Epithelial cell of esophagus (primary cell): Measurements from ENCODE around the gene LVRN.
"Not testable (repeated sequence)": the region's sequence is repeated elsewhere in the genome, so short reads cannot be mapped to it uniquely, and the experiment has no call there.

Experiments used
- DNase-seq: peaks from one replicate; pipeline ENCODE4 v3.0.0; 2010; ENCODE audit warnings: low read depth
- H3K4me3 ChIP-seq: 2 replicates; pipeline ENCODE4 v1.5.1; 2011; ENCODE audit warnings: mild to moderate bottlenecking, low read length, control low read depth
- TF ChIP-seq, protein P1 (sequence below): IDR thresholded peaks from 2 replicates; pipeline ENCODE4 v1.5.1; 2011; ENCODE audit warnings: low read depth, mild to moderate bottlenecking, low read length, control low read depth, inconsistent platforms; ENCODE audit not compliant: insufficient read depth; ENCODE audit errors: missing control alignments

LVRN gene

GRCh38 chr5:115962239-115962564 lies at the start of gene LVRN:
TSS of gene LVRN (plus strand) at chr5:115962475. CDS start at chr5:115962618, 143 bp downstream.
- TF ChIP-seq, protein P1, sequence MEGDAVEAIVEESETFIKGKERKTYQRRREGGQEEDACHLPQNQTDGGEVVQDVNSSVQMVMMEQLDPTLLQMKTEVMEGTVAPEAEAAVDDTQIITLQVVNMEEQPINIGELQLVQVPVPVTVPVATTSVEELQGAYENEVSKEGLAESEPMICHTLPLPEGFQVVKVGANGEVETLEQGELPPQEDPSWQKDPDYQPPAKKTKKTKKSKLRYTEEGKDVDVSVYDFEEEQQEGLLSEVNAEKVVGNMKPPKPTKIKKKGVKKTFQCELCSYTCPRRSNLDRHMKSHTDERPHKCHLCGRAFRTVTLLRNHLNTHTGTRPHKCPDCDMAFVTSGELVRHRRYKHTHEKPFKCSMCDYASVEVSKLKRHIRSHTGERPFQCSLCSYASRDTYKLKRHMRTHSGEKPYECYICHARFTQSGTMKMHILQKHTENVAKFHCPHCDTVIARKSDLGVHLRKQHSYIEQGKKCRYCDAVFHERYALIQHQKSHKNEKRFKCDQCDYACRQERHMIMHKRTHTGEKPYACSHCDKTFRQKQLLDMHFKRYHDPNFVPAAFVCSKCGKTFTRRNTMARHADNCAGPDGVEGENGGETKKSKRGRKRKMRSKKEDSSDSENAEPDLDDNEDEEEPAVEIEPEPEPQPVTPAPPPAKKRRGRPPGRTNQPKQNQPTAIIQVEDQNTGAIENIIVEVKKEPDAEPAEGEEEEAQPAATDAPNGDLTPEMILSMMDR, result no peak
- peak within 1 kb of the TSS; percentile 7 for H3K4me3 ChIP-seq
- DNase-seq, result no peak

DNA sequence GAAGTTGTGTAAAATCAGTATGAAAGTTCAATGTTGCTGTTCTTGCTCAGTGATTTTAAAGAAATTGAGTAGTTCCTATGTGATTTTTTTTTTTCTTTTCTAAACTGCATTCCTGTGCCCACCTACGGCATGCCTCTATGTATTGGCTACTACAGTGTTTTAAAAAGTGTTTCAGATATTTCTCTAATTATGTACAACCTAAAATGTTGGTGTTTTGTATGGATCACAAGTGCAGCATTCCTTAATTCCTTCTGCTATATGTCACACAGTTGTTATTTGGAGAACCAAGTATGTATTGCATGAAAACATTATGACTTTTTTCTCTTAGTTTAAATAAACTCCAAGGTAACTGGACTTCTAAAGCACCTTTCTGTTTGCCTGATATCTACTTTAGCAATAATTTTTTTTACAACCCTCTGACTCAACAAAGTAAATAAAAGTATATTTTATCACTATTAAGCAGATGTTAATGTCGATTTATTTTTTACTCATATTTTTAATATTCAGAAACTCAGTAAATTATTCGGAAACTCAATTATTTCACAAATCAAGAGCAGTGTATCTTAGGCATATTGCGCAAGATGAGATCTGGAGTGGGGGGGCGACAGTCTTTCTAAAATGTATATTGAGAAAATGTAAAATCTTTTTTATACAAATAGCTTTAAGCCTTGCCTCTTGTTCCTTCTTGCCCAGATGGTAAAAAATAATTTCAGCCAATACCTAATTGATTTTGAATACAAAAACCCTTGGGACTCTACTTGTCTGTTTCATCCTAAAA lies 48.5 kb upstream of the LVRN start:
- DNase-seq, H3K4me3 ChIP-seq: not testable (repeated sequence)

GRCh38 chr5:115920171-115920725 lies 42.0 kb upstream of the LVRN start:
- H3K4me3 ChIP-seq, result no peak overlapping the region
- TF ChIP-seq, protein P1, result no peak
- no peak for DNase-seq

GRCh38 chr5:115928578-115929407 lies 33.5 kb upstream of the LVRN start:
- DNase-seq, result peak; percentile 22
- not testable (repeated sequence) for H3K4me3 ChIP-seq

- DNase-seq, result peak; percentile 17
- not testable (repeated sequence) for H3K4me3 ChIP-seq
Observed at GRCh38 chr5:115930171-115930570, 32.1 kb upstream of the LVRN start.

DNA sequence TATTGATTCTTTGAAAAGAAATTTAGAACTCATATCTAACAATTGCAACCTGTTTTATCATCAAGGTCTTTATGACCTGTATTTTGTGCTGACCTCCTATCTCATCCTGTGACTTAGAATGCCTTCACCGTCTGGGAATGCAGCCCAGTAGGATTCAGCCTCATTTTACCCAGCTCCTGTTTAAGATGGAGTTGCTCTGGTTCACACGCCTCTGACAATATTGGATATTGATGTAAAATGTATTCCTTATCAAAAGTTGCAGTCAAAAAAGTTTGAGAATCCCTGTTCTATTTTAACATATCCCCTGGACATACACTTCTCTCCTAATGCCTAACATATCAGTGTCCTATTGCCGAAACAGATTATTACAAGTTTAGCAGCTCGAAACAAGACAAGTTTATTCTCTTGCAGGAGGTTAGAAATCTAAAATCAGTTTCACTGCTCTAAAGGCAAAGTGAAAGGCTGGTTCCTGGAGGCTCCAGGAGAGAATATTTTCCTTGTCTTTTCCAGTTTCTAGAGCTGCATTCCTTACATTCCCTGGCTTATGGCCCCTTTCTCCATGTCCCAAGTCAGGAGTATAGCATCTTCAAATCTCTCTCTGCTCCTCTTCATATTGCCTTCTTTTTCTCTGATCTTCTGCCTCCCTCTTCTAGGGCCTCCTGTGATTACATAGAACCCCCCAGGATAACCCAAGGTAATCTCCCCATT lies 31.5 kb upstream of the LVRN start:
- TF ChIP-seq, protein P1, result no peak
- no peak for DNase-seq
- H3K4me3 ChIP-seq, result no peak overlapping the region

DNA sequence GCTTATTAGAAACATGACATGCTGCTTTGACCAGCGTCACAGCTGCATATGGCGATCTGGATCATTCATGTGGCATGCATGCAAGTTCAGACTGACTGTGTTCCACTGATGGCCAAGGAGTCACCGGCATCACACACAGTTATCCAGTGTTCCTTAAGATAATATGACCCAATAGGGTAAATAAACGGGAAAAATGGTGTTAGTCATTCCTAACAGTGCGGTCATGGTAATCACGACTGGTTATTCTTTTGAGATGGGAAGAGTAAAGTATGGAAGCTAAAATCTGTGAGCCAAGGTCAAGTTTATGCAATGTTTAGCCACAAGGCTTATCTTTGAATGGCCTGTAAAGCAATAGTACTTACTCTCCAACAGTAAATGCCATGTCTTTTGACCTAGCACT lies 29.3 kb upstream of the LVRN start:
- DNase-seq, result no peak
- TF ChIP-seq, protein P1, result no peak
- H3K4me3 ChIP-seq, result no peak overlapping the region

DNA sequence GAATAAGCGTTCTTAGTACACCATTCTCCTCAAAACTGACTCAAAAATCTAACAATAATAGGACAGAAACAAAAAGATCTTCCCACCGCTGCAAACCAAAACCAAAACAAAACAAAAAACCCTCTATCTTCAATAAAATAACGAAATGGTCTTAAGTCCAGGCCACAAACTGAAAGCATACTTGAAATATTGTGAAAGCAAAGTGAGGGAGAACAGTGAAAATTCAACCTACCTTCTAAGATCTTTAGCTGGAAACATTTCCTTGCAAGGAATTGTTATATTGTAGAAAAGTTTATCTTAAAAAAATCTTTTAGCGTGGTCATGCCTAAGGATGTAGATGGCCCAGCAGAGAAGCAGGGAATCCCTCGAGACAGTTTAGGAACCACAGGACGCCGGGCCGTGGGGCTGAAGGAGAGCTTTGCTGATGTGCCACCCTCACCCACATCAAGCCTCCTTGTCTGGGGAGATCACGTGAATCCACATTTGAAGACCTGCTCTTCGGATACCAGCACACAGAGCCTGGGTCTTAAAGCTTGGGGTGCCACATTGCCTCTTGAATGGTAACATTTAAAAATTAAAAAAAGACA lies 27.8 kb upstream of the LVRN start:
- DNase-seq, result no peak
- TF ChIP-seq, protein P1, result no peak
- H3K4me3 ChIP-seq, result no peak overlapping the region
